Measurements from ENCODE around the gene PIAS3. TPM values are rescaled to one million over a fixed set of nuclear protein-coding genes. Genes with fewer than 3 reads are reported as not detected.

The PIAS3 gene
- total and polyA plus RNA-seq, 11 donors: 14.2 to 31.0 (median 15.6) TPM

DNA sequence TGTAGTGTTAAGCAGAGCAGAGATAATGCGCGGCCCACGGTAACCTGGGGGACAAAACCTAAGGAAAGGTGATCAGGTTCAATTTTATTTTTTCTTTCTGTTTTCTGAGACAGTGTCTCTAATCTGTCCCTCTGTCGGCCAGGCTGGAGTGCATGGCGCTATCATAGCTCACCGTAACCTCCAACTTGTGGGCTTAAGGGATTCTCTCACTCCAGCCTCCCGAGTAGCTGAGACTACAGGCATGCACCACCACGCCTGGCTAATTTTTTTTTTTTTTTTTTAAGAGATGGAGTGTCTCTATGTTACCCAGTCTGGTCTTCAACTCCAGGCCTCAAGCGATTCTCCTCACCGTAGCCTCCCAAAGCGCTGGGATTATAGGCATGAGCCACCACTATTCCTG is 27.5 kb upstream of the PIAS3 start:
- Histone ChIP-seq H3K27ac (peak overlapping the region in 8 of 12 donors; percentile 24 to 66 (median 51)), H3K4me3 (peak overlapping the region; percentile 46 to 97 (median 76)), H3K4me1 (peaks cover under 1 to 24% (median 15%) of the 10 kb centered on the region in 12 donors), H3K27me3 (peaks cover 0 to 5% (median 0%) of the 10 kb centered on the region in 9 donors), H3K36me3 (no peaks in the 10 kb centered on the region), H3K9me3 (no peaks in the 10 kb centered on the region)
- TF ChIP-seq POLR2A (IDR thresholded peaks at IDR 0.05): no peak
- TF ChIP-seq, protein P1, sequence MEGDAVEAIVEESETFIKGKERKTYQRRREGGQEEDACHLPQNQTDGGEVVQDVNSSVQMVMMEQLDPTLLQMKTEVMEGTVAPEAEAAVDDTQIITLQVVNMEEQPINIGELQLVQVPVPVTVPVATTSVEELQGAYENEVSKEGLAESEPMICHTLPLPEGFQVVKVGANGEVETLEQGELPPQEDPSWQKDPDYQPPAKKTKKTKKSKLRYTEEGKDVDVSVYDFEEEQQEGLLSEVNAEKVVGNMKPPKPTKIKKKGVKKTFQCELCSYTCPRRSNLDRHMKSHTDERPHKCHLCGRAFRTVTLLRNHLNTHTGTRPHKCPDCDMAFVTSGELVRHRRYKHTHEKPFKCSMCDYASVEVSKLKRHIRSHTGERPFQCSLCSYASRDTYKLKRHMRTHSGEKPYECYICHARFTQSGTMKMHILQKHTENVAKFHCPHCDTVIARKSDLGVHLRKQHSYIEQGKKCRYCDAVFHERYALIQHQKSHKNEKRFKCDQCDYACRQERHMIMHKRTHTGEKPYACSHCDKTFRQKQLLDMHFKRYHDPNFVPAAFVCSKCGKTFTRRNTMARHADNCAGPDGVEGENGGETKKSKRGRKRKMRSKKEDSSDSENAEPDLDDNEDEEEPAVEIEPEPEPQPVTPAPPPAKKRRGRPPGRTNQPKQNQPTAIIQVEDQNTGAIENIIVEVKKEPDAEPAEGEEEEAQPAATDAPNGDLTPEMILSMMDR (IDR thresholded peaks at IDR 0.05): no peak
- no peak for DNase-seq
- ATAC-seq: peak in 3 of 4 donors; percentile 3 to 27 (median 25)
- intact Hi-C loops (cut with DNase I): no loop called here
- 33 to 38% (median 36%) methylated on average over 11 of the region's 11 CpGs for WGBS, 4 donors

DNA sequence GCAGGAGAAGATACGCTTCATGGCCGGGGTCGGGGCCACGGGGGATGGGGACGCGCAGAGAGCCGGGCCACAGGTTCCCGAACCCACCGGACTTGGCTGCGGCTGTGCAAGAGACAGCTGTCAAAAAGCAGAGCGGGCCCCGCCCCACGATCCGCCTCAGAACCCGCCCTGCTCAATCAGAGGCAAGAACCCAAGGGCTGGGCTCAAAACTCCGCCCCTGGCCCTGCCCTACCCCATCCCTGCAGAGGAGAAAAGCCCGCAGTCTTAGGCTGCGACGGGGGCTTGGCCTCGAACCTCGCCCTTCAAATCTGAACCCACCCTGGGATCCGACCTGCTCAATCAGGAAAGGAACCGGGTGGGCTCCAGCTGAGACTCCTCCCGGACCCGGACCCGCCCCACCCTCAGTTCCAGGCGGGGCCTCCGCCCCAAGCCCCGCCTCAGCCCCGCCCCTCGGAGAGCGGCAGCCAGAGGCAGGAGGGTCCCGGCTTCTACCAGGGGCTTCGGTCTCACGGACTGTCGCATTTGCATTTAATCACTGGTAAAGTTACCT is 26.9 kb upstream of the PIAS3 start, which contains the start of gene ANKRD35:
Gene ANKRD35, minus strand, starts transcription at position 129 of the 550 bp plus-strand sequence. Its CDS starts 108 bp downstream, at position 21.
- Histone ChIP-seq H3K4me1 (peaks cover 0 to 19% (median 12%) of the 10 kb centered on the region in 12 donors), H3K27ac (peak within 1 kb of the TSS in 8 of 12 donors; percentile 24 to 66 (median 51)), H3K27me3 (peaks cover 0 to 5% (median 0%) of the 10 kb centered on the region in 9 donors), H3K4me3 (peak within 1 kb of the TSS; percentile 46 to 97 (median 76)), H3K36me3 (no peaks in the 10 kb centered on the region), H3K9me3 (no peaks in the 10 kb centered on the region)
- ATAC-seq: peak; percentile 85 to 97 (median 96)
- 0 to 1% (median 0%) methylated on average over 16 to 36 of the region's 36 CpGs for WGBS, 4 donors
- intact Hi-C loops (cut with DNase I): no loop called here
- no peak for TF ChIP-seq POLR2A (IDR thresholded peaks at IDR 0.05)
- TF ChIP-seq, protein P1 (IDR thresholded peaks at IDR 0.05): no peak
- DNase-seq: peak; percentile 85 to 93 (median 89)

DNA sequence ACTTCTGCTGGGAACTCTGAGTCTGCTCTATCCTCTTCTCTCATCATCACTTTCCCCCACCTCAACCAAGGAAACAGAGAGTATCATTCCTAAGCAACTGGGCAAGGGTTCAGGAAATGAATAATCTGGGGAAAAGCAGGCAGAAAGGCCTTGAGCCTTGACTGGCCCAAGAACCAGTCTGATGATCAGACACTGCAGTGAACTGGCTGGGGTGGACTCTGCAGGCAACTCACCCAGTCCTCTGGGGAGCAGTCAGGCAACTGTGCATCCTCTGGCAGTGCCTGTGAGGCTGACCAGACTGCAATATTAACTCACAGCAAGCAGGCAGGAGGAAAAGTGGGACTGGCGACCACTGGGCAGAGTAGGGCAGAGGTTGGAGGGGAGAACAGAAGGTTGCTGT is 25.8 kb upstream of the PIAS3 start:
- Histone ChIP-seq H3K27me3 (peaks cover 0 to 5% (median 0%) of the 10 kb centered on the region in 9 donors), H3K36me3 (no peaks in the 10 kb centered on the region), H3K27ac (no peak overlapping the region), H3K4me1 (peaks cover 0 to 15% (median 9%) of the 10 kb centered on the region in 12 donors), H3K9me3 (no peaks in the 10 kb centered on the region), H3K4me3 (no peak overlapping the region)
- no peak for TF ChIP-seq POLR2A (IDR thresholded peaks at IDR 0.05)
- TF ChIP-seq, protein P1 (IDR thresholded peaks at IDR 0.05): no peak
- ATAC-seq: no peak
- intact Hi-C loops (cut with DNase I): no loop called here
- DNase-seq: no peak
- WGBS, 4 donors: 90 to 100% (median 94%) methylated on average over 1 of the region's 1 CpG

DNA sequence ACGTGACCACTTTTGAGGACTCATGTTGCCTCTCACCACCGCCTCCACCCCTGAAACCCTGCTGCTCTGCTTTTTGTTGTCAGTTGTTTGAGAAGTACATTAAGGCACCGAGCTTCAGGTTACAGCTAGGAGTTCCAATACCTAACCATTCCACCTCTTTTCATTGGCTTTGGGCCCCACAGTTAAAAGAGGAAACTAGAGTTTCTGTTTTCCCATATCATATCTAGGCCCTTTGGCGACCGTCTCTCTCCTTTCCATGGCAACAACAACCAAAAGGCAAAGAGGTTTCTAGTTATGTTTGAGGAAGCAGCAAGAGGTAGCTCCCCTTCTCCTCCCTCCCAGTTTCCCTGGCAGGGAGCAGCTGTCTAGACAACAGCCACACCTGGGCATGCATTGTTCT is 20.9 kb upstream of the PIAS3 start:
- intact Hi-C loops (cut with DNase I): no loop called here
- 67 to 73% (median 68%) methylated on average over 5 of the region's 5 CpGs for WGBS, 4 donors
- no peaks in the 10 kb centered on the region for H3K9me3 ChIP-seq
- H3K4me3 ChIP-seq: no peak overlapping the region
- peaks cover 0 to 5% (median 0%) of the 10 kb centered on the region in 9 donors for H3K27me3 ChIP-seq
- DNase-seq: no peak
- no peak for TF ChIP-seq POLR2A (IDR thresholded peaks at IDR 0.05)
- TF ChIP-seq, protein P1 (IDR thresholded peaks at IDR 0.05): no peak
- ATAC-seq: no peak
- H3K27ac ChIP-seq: no peak overlapping the region
- no peaks in the 10 kb centered on the region for H3K4me1 ChIP-seq
- H3K36me3 ChIP-seq: no peaks in the 10 kb centered on the region
